DOHH2 (cell line): ENCODE data around the gene PROM1.
A peak's percentile ranks its signal among the peaks of the same experiment; 100 is the strongest.

Experiments used
- H3F3A ChIP-seq: fragments of 200-600 bp; sonication (generic), shearing (Covaris generic); 2 replicates; pipeline ENCODE4 v1.6.0; 2016; ENCODE audit warnings: antibody characterized with exemption, mild to moderate bottlenecking; ENCODE audit not compliant: control insufficient read depth, insufficient read depth
- H3K27ac ChIP-seq: fragments of 200-600 bp; sonication (generic); 2 replicates; pipeline ENCODE4 v1.5.1; 2014; ENCODE audit warnings: low read depth, mild to moderate bottlenecking, low read length, moderate library complexity
- H3K27me3 ChIP-seq: fragments of 200-600 bp; sonication (generic); 2 replicates; pipeline ENCODE4 v1.6.1; 2014; ENCODE audit warnings: mild to moderate bottlenecking, low read length, mixed read lengths; ENCODE audit not compliant: control insufficient read depth
- H3K36me3 ChIP-seq: fragments of 200-600 bp; sonication (generic); 2 replicates; pipeline ENCODE4 v1.6.1; 2014; ENCODE audit warnings: mild to moderate bottlenecking, low read length, moderate library complexity, mixed read lengths; ENCODE audit not compliant: control insufficient read depth
- H3K4me1 ChIP-seq: fragments of 200-600 bp; sonication (generic); 2 replicates; pipeline ENCODE4 v1.6.1; 2014; ENCODE audit warnings: mild to moderate bottlenecking, low read length, mixed read lengths; ENCODE audit not compliant: control insufficient read depth
- H3K4me2 ChIP-seq: fragments of 200-600 bp; sonication (generic); 2 replicates; pipeline ENCODE4 v1.6.0; 2014; ENCODE audit warnings: mild to moderate bottlenecking, low read length, moderate library complexity
- H3K4me3 ChIP-seq: fragments of 200-600 bp; sonication (generic); 2 replicates; pipeline ENCODE4 v1.5.1; 2014; ENCODE audit warnings: mild to moderate bottlenecking, low read length, mixed read lengths
- H3K79me2 ChIP-seq: fragments of 200-600 bp; sonication (generic); 2 replicates; pipeline ENCODE4 v1.6.1; 2014; ENCODE audit warnings: mild to moderate bottlenecking, low read length, mixed read lengths; ENCODE audit not compliant: control insufficient read depth
- H3K9me2 ChIP-seq: fragments of 200-600 bp; sonication (generic); replicated peaks from 2 replicates; pipeline ENCODE4 v1.6.1; 2014; ENCODE audit warnings: mild to moderate bottlenecking, low read length, mixed read lengths; ENCODE audit not compliant: control insufficient read depth
- H3K9me3 ChIP-seq: fragments of 200-600 bp; sonication (generic); 2 replicates; pipeline ENCODE4 v1.6.1; 2014; ENCODE audit warnings: antibody characterized with exemption, low read length, mixed read lengths; ENCODE audit not compliant: control insufficient read depth, insufficient read depth
- H4K20me1 ChIP-seq: fragments of 200-600 bp; sonication (generic); 2 replicates; pipeline ENCODE4 v1.6.0; 2014; ENCODE audit warnings: low read depth, mild to moderate bottlenecking, antibody characterized with exemption, low read length, moderate library complexity; ENCODE audit not compliant: control insufficient read depth, insufficient read depth
- EZH2phosphoT487 ChIP-seq: fragments of 200-600 bp; sonication (generic); IDR thresholded peaks from 2 replicates; pipeline ENCODE4 v1.6.1; 2017; ENCODE audit warnings: borderline replicate concordance, mild to moderate bottlenecking, antibody characterized with exemption, low read length, moderate library complexity, mixed read lengths
- TF ChIP-seq, protein P1 (sequence below): fragments of 200-600 bp; sonication (generic); IDR thresholded peaks from one replicate; pipeline ENCODE4 v1.5.1; 2014; ENCODE audit warnings: antibody characterized with exemption, mild to moderate bottlenecking, low read depth, low read length; ENCODE audit not compliant: poor library complexity, severe bottlenecking

The PROM1 gene

DNA sequence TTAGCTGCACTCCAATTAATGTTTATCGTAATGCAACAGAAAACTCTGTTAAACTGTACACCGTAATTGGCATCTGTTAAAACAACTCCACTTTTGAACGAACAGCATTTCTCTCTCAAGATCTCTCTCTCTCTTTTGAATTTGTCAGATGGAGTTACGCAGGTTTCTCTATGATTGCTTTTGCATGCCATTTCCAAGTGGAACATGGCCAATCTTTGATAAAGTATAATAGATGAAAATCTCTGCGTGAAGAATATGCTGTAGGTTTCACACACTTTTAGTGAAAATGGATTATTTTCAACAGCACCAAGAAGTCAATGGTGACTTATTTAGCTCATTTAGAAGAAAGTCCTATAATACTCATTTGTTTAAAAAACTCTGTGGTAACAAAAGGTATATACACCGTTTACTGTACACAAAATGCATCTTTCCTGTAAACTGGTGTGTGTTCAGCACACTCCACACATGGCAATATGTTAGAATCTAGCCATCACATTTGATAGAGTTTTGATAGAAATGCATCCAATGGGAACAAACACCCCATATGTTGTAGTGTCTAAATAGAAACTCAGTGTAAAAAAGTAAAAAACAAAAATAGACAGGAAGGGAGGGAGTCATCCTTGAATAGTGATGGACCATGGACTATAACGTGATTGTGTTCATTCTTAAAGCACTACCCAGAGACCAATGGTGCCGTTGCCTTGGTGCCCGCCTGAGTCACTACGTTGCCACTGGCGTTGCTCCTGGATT, 115.1 kb downstream of the PROM1 start:
- Histone ChIP-seq H3K4me1 (no peaks in the 10 kb centered on the region), H3K4me2 (no peak overlapping the region)

DNA sequence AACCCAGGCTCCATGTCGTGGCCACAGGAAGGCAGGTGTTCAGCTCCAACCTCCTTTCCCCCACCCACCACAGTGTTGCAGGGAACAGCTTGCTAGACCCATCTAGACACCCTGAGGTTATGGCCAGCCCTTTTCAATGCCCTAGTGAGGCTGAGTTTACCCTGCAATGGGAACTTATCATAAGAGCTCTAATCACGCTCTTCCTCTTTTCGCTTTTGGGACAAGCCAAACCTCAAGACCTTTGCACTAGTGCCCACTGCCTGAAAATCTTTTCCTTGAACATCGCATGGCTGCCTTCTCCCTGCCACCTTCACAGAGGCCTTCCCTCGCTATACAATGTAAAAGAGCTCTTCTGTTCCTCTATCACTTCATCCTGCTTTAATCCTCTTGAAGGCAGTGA, 118.5 kb downstream of the PROM1 start:
- TF ChIP-seq, protein P1, sequence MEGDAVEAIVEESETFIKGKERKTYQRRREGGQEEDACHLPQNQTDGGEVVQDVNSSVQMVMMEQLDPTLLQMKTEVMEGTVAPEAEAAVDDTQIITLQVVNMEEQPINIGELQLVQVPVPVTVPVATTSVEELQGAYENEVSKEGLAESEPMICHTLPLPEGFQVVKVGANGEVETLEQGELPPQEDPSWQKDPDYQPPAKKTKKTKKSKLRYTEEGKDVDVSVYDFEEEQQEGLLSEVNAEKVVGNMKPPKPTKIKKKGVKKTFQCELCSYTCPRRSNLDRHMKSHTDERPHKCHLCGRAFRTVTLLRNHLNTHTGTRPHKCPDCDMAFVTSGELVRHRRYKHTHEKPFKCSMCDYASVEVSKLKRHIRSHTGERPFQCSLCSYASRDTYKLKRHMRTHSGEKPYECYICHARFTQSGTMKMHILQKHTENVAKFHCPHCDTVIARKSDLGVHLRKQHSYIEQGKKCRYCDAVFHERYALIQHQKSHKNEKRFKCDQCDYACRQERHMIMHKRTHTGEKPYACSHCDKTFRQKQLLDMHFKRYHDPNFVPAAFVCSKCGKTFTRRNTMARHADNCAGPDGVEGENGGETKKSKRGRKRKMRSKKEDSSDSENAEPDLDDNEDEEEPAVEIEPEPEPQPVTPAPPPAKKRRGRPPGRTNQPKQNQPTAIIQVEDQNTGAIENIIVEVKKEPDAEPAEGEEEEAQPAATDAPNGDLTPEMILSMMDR, result no peak
- no peak for TF ChIP-seq EZH2phosphoT487
- Histone ChIP-seq H3K9me3 (no peaks in the 10 kb centered on the region), H3K9me2 (no peaks in the 10 kb centered on the region), H3F3A (no peaks in the 10 kb centered on the region), H3K27ac (no peak overlapping the region), H4K20me1 (no peaks in the 10 kb centered on the region), H3K4me3 (no peak overlapping the region), H3K4me1 (no peaks in the 10 kb centered on the region), H3K36me3 (no peaks in the 10 kb centered on the region), H3K79me2 (no peaks in the 10 kb centered on the region), H3K27me3 (peaks cover 2% of the 10 kb centered on the region; the same call in 1 of the 2 replicates), H3K4me2 (no peak overlapping the region)

More for the DNA sequence above, 115.1 kb downstream of the PROM1 start:
- Histone ChIP-seq H4K20me1 (no peaks in the 10 kb centered on the region), H3K27me3 (peaks cover 7% of the 10 kb centered on the region; the same call in 1 of the 2 replicates), H3F3A (no peaks in the 10 kb centered on the region), H3K9me3 (no peaks in the 10 kb centered on the region), H3K9me2 (no peaks in the 10 kb centered on the region), H3K4me3 (no peak overlapping the region), H3K79me2 (no peaks in the 10 kb centered on the region), H3K36me3 (no peaks in the 10 kb centered on the region), H3K27ac (no peak overlapping the region)
- no peak for TF ChIP-seq EZH2phosphoT487
- TF ChIP-seq, protein P1, result no peak

DNA sequence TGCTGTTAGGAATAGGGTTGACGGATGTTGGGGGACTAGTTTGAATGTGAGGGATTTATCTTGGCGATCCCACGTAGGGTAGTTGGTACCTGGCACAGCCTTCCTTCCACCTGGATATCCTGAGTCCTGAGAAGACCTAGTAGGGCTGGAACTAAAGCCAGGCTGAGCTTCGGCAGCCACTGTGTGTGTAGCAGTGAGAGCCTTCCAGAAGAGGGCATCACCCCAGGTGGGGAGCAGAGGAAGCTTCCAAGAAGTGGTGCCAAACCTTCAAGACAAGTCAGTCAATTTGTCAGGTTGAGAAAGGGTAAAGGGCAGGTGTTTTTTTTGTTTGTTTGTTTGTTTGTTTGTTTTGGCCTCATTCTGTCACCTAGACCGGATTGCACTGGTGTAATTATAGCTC, 119.7 kb downstream of the PROM1 start:
- Histone ChIP-seq H3K4me3 (no peak overlapping the region), H3K4me1 (no peaks in the 10 kb centered on the region), H3K79me2 (no peaks in the 10 kb centered on the region), H3K9me3 (no peaks in the 10 kb centered on the region), H3K27ac (no peak overlapping the region), H3F3A (no peaks in the 10 kb centered on the region), H3K36me3 (no peaks in the 10 kb centered on the region), H3K27me3 (peaks cover 5% of the 10 kb centered on the region; the same call in 1 of the 2 replicates), H3K9me2 (no peaks in the 10 kb centered on the region), H4K20me1 (no peaks in the 10 kb centered on the region), H3K4me2 (no peak overlapping the region)
- TF ChIP-seq EZH2phosphoT487, result no peak
- TF ChIP-seq, protein P1, result peak; percentile 13
